ENCODE measurements around the gene RCBTB1.

DNA sequence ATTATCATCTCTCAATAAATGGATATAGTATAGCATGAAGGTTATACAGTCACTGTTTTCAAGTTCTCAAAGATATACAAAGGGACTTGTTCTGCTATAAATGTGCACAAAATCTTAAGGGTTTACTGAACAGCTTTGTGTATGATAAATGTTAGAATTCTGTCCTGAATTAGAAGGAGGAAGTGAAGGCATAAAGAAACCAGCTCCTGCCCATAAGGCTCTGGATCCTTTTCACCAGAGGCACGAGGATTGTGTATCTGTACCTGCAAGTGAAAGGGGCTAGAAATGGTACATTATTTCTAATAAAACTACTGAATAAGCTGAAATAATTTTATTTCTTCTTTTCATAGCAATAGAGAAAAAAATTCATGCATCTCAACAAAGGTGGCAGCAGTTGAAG lies 57.2 kb downstream of the RCBTB1 start:
- TF ChIP-seq, protein P1, sequence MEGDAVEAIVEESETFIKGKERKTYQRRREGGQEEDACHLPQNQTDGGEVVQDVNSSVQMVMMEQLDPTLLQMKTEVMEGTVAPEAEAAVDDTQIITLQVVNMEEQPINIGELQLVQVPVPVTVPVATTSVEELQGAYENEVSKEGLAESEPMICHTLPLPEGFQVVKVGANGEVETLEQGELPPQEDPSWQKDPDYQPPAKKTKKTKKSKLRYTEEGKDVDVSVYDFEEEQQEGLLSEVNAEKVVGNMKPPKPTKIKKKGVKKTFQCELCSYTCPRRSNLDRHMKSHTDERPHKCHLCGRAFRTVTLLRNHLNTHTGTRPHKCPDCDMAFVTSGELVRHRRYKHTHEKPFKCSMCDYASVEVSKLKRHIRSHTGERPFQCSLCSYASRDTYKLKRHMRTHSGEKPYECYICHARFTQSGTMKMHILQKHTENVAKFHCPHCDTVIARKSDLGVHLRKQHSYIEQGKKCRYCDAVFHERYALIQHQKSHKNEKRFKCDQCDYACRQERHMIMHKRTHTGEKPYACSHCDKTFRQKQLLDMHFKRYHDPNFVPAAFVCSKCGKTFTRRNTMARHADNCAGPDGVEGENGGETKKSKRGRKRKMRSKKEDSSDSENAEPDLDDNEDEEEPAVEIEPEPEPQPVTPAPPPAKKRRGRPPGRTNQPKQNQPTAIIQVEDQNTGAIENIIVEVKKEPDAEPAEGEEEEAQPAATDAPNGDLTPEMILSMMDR (IDR thresholded peaks at IDR 0.05; ENCODE audit: low read depth, low read length), result no peak
- TF ChIP-seq EZH2phosphoT487 (IDR thresholded peaks at IDR 0.05; ENCODE audit: low read depth), result no peak

Data from OCI-LY3 (cell line).